GM18507 (cell line): Measurements from ENCODE around the gene DUSP22.
A peak's percentile ranks its signal among the peaks of the same experiment; 100 is the strongest.

Experiments used
- DNase-seq: peaks from one replicate; pipeline ENCODE4 v3.0.0; 2011; ENCODE audit warnings: low read depth; ENCODE audit not compliant: insufficient read length; ENCODE audit errors: extremely low spot score
- FAIRE-seq: peaks from 2 replicates; lab custom pipeline; 2011; peaks lifted over from hg19 to GRCh38; lab: Jason Lieb, UNC

The DUSP22 gene

GRCh38 chr6:385614-386013 lies 93.3 kb downstream of the DUSP22 start:
- DNase-seq (no peak), FAIRE-seq (no peak)

DNA sequence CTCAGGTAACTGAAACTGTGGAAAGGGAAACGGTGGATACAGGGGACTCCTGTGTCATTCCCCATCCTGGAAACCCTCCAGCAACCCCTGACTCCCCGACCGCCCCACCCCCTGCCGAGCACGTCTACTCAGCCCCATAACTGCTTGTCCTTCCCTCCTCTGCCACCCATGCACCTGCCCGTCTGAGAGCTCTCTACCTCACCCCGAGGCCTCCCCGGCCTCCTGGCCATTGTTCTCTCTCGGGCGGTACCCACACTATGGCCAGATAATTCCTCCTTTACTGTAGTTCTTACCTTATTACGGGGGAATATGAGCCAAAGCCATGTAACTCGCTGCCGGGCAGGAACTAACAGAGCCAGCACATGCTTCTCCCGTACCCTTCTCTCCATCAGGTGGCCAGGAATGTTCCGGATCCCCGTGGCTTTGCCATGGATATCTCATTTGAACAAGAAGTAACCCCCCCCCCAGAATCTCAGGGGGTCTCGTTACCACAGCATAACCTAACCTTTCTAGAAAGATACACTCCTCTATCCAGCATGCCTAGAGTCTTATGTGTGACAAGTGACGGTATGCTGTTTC lies 94.5 kb downstream of the DUSP22 start:
- no peak for DNase-seq
- FAIRE-seq: no peak

DNA sequence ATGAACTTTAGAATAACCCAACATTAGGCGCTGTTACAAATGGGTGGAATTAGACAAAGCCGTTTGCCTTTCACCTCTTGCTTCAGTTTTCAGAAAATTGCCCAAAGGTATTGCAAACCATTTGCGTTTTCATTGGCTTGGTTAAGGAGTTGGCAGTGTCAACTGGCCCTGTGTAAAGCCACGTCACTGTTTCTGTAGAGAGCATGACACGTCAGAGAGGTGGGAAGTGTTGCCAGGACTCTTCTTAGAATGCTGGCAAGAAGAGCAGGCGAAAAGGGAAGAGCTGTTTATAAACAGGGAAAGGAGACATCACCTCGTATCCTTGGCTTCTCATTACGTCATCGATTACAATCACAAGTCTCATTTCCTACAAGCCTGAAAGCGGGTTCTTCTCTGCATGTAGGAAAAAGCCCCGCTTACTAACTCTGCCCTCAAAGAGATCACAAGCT lies 95.0 kb downstream of the DUSP22 start:
- no peak for FAIRE-seq
- no peak for DNase-seq

- no peak for DNase-seq
- FAIRE-seq: no peak
These were observed 96.1 kb downstream of the DUSP22 start for GRCh38 chr6:388202-388903.

DNA sequence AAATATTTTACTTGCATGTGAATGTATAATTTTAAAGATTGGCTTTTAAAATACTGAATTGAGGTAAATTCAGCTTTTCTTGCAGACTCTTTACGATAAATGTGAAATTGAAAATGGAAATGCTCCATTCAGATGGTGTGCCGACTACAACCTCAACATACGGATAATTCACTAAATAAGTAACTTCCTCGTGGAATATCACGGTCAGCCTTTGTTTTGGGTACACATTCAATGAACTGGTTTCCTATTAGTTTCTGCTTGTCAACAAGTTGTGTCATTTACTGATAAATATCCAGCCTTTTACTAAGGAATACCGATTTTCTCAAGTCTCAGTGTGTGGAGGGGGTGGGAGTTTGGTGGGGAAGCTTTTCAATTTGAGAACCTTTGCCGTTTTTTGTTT lies 96.9 kb downstream of the DUSP22 start:
- FAIRE-seq: no peak

DNA sequence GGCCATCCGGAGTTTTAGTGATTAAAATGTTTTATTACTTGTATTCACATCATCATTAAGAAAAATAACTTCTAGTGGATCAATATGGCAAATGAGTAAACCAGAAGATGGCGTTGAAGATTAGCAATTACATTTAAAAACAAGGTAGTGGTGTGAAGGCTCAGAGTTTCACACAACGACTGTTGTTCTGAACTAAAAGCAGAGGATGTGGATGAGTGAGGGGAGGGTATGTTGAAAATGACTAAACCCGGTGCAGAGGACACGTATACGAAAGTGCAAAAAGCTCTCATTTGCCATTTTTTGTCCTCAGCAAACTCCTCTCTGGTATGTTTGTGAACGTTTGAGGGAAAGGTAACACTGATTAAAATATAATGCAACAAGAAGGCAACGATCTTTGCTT lies 97.3 kb downstream of the DUSP22 start:
- FAIRE-seq (peak; percentile 97), DNase-seq (no peak)

More for the DNA sequence above, 96.9 kb downstream of the DUSP22 start:
- no peak for DNase-seq

GRCh38 chr6:390914-391558 lies 98.7 kb downstream of the DUSP22 start:
- peak; percentile 82 for FAIRE-seq
- DNase-seq: no peak

DNA sequence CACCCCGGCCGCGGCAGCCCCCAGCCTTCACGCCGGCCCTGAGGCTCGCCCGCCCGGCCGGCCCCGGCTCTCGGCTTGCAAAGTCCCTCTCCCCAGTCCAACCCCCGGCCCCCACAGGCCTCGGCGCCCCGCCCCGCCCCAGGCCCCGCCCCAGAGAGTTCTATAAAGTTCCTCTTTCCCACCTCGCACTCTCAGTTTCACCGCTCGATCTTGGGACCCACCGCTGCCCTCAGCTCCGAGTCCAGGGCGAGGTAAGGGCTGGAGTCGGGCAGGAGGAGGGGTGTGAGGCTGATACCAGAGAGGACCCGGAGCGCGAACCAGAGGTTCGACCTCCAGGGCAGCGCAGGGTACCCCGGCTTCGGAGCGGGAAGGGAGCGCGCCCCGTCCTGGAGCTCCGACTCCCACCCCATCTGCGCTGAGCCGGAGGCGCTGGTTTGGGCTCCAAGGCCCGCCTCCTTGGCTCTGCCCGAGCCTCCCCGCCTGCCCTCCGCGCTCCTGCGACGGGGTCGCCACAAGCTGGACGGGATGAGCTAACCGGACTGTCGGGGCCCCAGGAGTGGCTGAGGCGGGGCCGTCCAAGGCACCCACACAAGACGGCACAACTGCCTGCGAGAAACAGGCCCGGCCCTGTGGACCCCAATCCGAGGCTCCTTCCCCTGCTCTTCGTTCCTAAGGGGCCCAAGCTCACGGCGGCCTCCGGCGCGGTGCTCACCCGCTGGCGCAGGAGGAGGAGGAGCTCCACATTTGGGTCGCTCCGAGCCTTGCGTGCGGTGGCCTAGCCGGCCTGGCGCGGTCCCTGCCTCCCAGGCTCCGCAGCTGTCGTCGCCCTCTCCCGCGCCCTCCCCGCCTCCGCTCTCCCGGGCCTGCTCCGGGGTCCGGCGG lies 99.5 kb downstream of the DUSP22 start, which contains the start of gene IRF4:
TSS of gene IRF4 (plus strand) at position 194 of the 882 bp plus-strand sequence. CDS start 1,401 bp downstream, outside the sequence.
- DNase-seq (peak; percentile 74), FAIRE-seq (no peak)

DNA sequence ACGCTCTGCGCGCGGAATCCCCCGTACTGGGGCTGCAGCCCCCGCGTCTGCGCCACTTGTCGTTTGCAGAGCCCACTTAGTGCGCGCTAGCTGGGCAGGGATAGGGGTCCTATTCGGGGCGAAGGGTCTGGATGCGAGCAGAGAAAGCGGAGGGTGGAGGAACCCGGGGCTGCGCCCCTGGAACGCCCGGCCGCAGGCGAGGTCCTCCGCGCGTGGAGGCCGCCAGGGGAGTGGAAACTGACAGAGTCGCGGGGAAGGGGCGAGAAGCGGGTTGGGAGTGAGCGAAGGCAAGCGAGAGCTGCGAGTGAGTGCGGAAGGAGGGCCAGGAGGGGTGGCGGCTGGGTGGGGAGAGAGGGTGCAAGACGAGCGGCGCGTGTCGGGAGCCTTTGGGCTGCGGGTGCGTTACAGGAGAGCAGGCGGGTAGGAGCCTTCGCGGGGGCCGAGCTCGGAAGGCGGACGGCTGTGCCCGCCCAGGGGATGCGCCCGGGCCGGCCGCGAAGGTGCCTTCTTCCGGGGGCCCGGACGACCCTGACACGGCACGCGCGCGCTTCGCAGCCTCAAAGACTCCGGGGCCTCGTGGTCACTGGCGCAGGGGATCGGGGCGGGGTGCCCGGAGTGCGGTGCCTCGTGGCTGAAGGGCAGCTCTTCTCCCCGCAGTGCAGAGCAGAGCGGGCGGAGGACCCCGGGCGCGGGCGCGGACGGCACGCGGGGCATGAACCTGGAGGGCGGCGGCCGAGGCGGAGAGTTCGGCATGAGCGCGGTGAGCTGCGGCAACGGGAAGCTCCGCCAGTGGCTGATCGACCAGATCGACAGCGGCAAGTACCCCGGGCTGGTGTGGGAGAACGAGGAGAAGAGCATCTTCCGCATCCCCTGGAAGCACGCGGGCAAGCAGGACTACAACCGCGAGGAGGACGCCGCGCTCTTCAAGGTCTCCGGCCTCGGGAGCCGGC lies 100.4 kb downstream of the DUSP22 start:
- DNase-seq (no peak), FAIRE-seq (no peak)

GRCh38 chr6:393391-394221 lies 101.3 kb downstream of the DUSP22 start:
- DNase-seq (no peak), FAIRE-seq (peak; percentile 86)

GRCh38 chr6:394641-395289 lies 102.5 kb downstream of the DUSP22 start:
- no peak for DNase-seq
- no peak for FAIRE-seq

DNA sequence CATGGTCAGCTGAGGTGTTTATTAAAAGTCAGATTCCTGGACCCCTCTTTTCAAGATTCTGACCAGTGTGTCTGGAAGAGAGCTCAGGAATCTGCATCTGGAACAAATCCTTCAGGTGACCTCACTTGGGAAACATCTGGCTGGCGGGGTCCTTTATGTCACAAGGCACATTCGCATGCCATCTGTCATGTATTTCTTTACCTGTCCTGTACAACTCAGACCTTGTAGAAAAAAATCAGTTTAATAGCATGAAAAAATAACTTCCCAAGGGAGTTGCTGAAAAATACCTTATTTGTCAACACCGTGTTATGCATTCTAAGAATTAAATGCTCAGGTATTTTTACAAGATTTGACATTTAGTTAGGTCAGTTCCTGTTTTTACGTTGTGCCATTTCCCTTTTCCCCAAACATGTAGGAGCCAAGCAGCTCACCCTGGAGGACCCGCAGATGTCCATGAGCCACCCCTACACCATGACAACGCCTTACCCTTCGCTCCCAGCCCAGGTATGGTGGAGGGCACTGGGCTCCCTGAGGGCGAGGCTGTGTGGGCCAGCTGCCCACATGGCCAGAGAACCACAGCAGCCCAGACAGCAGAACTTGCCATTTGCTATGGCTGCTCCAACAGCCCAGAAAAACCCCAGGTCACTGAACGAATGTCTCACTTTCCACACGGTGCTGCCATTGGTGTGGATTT lies 103.3 kb downstream of the DUSP22 start:
- peak; percentile 60 for FAIRE-seq

GRCh38 chr6:396126-396520 lies 103.8 kb downstream of the DUSP22 start:
- no peak for FAIRE-seq
- DNase-seq: no peak

More for the DNA sequence above, 103.3 kb downstream of the DUSP22 start:
- DNase-seq: no peak

DNA sequence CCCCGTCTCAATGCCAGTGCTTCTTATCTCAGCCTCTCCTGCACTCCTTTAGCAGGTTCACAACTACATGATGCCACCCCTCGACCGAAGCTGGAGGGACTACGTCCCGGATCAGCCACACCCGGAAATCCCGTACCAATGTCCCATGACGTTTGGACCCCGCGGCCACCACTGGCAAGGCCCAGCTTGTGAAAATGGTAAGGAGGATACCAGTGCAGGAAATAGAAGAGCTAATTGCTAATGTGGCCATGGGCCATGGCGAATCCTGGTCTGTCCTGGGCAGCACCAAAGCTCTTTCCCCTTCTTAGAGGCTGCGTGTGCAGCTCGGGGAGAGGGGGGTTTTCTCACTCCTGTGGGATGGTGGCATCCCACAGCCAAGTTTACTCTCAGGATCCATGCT lies 104.8 kb downstream of the DUSP22 start:
- FAIRE-seq: no peak

GRCh38 chr6:397604-398003 lies 105.3 kb downstream of the DUSP22 start:
- no peak for DNase-seq
- peak; percentile 29 for FAIRE-seq

More for the DNA sequence above, 104.8 kb downstream of the DUSP22 start:
- no peak for DNase-seq

- FAIRE-seq: peak; percentile 12
These were observed 105.8 kb downstream of the DUSP22 start for GRCh38 chr6:398065-398464.

DNA sequence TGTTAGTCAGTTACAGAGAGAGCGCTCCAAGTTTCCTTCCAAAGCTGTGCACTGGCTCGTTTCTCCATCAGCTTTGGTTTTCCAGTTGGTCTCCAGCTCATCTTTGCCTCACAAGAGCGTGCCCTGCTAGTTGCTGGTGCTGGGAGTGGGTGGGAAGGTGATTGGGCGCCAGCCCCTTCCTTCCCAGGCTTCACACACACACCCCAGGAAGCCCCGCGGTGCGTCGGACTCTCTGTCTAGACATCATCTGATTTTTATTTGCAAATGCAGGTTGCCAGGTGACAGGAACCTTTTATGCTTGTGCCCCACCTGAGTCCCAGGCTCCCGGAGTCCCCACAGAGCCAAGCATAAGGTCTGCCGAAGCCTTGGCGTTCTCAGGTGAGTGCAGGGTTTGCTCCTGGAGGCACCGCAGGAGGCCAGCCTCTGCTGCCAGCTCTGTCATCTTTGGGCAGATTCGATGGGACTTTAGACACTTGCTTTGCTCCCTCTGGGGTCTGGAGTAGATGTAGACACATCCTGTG lies 106.3 kb downstream of the DUSP22 start:
- DNase-seq (no peak), FAIRE-seq (no peak)

More at GRCh38 chr6:398065-398464, 105.8 kb downstream of the DUSP22 start:
- no peak for DNase-seq
